ENCODE data around the gene INPP5A. TPM values are rescaled to one million over a fixed set of nuclear protein-coding genes. Genes with fewer than 3 reads are reported as not detected.

Gene INPP5A
- total and polyA plus RNA-seq, 10 of the 15 experiments (the other 5 are each of a cell fraction or from before 2014, with no cell fraction given): 0.52 to 15.0 (median 6.3) TPM

DNA sequence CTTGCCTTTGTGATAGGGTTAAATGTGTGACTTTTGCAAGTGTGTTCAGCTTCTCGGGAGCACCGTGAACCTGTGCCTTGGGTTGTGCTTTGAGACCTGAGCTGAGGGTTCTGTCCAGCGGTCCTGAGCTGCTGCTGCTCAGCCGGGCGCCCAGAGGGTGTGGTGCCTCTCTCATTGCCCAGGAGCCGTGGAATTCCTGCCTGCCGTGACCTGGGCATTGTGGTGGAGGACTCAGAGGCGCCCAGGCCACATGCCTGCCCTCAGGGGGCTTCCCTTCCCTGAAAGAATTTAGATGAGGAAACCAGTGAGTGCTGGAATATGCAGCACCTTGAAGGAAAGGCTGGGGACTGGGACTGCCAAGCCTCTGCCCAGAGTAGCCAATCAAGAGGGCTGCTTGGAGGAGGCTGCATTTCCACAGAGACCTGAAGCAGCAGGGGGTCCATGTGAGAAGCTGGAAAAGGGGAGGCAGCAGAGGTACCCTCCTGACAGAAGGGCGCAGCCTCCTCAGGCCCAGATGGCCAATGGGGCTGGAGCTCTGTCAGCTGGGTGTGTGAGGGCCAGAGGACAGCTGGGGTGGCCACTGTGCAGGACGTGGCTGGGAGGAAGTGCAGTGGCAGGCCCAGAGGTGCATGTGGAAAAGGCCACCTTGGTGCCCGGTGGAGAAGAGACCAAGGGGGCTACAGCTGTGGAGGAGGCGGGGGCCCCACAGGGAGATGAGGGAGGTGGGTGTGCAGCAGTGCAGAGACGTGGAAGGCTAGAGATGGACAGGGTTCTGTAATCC, 141.0 kb downstream of the INPP5A start (continued):
- TF ChIP-seq MYB (IDR thresholded peaks at IDR 0.05; ENCODE audit: borderline replicate concordance, low read depth, low read length) (no peak), RAD21 (IDR thresholded peaks at IDR 0.05; ENCODE audit: insufficient read depth, low read depth, low read length) (no peak), NR2F1 (conservative IDR thresholded peaks at IDR 0.05) (no peak), ZNF207 (IDR thresholded peaks at IDR 0.05; ENCODE audit: borderline replicate concordance) (no peak), HDGF (IDR thresholded peaks at IDR 0.05) (no peak)

DNA sequence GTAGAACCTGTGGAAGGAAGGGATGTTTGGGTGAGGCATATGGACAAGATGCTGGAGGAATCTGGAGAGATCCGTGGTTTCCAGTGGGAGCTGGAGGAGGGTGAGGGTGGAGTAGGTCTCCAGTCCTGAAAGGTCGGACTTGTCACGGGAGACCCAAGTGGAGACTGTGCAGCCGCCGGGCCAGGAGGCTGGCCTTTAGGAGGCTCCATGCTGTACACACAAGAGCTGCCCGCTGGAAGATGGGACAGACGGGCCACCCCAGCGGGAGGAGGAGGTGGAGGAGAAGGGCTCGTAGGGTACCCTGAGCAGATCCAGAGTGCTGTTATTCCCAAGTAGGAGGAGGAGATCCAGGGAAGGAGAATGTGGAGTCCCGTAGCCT, 141.6 kb downstream of the INPP5A start:
- intact Hi-C loops (cut with micrococcal nuclease; ENCODE audit: unreplicated experiment) (no loop called here), in situ Hi-C loops (cut with MboI) (no loop called here)
- no peaks in the 10 kb centered on the region for H3K27me3 ChIP-seq (replicated peaks in 1 of 2; ENCODE audit: control insufficient read depth in 2 of 2, insufficient read depth in 2 of 2, low read length in 1 of 2)
- ATAC-seq (no peak), FAIRE-seq (no peak), DNase-seq (ENCODE audit: low read depth, low spot score) (no peak)
- H2AFZ ChIP-seq (ENCODE audit: control insufficient read depth, low read depth, low read length): no peak overlapping the region
- no peaks in the 10 kb centered on the region; a peak in 1 of 4 replicates for H3K36me3 ChIP-seq (ENCODE audit: control insufficient read depth in 2 of 2, insufficient read depth in 2 of 2, low read length in 1 of 2)
- H3K4me1 ChIP-seq (ENCODE audit: control insufficient read depth, insufficient read depth, low read length): no peaks in the 10 kb centered on the region
- ChIA-PET CTCF (no interaction called here), SMC1A (ENCODE audit: uncharacterized antibody, unreplicated experiment) (no interaction called here), RAD21 (ENCODE audit: unreplicated experiment) (no interaction called here), POLR2A (no interaction called here)
- no TSS peak for BruUV-seq (replicated peaks)
- H3K4me2 ChIP-seq (ENCODE audit: control insufficient read depth, insufficient read depth): no peak overlapping the region
- H3K27ac ChIP-seq (ENCODE audit: control insufficient read depth, insufficient read depth): no peak overlapping the region
- no peaks in the 10 kb centered on the region for H3K79me2 ChIP-seq (ENCODE audit: control insufficient read depth, insufficient read depth, low read length)
- 90% methylated on average over 10 of the region's 10 CpGs for WGBS (ENCODE audit: insufficient coverage, insufficient replicate concordance, low lambda C conversion rate, missing lambda C conversion rate)
- H4K20me1 ChIP-seq (ENCODE audit: control insufficient read depth, insufficient read depth): no peaks in the 10 kb centered on the region
- no peaks in the 10 kb centered on the region for H3K9me3 ChIP-seq (replicated peaks; ENCODE audit: control insufficient read depth, insufficient read depth, low read length)
- H3K4me3 ChIP-seq: no peak overlapping the region
- H3K9ac ChIP-seq (ENCODE audit: control insufficient read depth, insufficient read depth, low read length): no peak overlapping the region
- TF ChIP-seq, protein P1, sequence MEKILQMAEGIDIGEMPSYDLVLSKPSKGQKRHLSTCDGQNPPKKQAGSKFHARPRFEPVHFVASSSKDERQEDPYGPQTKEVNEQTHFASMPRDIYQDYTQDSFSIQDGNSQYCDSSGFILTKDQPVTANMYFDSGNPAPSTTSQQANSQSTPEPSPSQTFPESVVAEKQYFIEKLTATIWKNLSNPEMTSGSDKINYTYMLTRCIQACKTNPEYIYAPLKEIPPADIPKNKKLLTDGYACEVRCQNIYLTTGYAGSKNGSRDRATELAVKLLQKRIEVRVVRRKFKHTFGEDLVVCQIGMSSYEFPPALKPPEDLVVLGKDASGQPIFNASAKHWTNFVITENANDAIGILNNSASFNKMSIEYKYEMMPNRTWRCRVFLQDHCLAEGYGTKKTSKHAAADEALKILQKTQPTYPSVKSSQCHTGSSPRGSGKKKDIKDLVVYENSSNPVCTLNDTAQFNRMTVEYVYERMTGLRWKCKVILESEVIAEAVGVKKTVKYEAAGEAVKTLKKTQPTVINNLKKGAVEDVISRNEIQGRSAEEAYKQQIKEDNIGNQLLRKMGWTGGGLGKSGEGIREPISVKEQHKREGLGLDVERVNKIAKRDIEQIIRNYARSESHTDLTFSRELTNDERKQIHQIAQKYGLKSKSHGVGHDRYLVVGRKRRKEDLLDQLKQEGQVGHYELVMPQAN (conservative IDR thresholded peaks at IDR 0.05): no peak
- no peak for TF ChIP-seq SIX5 (IDR thresholded peaks at IDR 0.05; ENCODE audit: low read depth, low read length, severe bottlenecking)
- TF ChIP-seq TARDBP (IDR thresholded peaks at IDR 0.05; ENCODE audit: borderline replicate concordance): no peak
- TF ChIP-seq BCL11A (IDR thresholded peaks at IDR 0.05; ENCODE audit: low read depth, low read length): no peak
- TF ChIP-seq, protein P2, sequence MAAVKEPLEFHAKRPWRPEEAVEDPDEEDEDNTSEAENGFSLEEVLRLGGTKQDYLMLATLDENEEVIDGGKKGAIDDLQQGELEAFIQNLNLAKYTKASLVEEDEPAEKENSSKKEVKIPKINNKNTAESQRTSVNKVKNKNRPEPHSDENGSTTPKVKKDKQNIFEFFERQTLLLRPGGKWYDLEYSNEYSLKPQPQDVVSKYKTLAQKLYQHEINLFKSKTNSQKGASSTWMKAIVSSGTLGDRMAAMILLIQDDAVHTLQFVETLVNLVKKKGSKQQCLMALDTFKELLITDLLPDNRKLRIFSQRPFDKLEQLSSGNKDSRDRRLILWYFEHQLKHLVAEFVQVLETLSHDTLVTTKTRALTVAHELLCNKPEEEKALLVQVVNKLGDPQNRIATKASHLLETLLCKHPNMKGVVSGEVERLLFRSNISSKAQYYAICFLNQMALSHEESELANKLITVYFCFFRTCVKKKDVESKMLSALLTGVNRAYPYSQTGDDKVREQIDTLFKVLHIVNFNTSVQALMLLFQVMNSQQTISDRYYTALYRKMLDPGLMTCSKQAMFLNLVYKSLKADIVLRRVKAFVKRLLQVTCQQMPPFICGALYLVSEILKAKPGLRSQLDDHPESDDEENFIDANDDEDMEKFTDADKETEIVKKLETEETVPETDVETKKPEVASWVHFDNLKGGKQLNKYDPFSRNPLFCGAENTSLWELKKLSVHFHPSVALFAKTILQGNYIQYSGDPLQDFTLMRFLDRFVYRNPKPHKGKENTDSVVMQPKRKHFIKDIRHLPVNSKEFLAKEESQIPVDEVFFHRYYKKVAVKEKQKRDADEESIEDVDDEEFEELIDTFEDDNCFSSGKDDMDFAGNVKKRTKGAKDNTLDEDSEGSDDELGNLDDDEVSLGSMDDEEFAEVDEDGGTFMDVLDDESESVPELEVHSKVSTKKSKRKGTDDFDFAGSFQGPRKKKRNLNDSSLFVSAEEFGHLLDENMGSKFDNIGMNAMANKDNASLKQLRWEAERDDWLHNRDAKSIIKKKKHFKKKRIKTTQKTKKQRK (IDR thresholded peaks at IDR 0.05; ENCODE audit: low read depth, low read length): no peak
- TF ChIP-seq, protein P3, sequence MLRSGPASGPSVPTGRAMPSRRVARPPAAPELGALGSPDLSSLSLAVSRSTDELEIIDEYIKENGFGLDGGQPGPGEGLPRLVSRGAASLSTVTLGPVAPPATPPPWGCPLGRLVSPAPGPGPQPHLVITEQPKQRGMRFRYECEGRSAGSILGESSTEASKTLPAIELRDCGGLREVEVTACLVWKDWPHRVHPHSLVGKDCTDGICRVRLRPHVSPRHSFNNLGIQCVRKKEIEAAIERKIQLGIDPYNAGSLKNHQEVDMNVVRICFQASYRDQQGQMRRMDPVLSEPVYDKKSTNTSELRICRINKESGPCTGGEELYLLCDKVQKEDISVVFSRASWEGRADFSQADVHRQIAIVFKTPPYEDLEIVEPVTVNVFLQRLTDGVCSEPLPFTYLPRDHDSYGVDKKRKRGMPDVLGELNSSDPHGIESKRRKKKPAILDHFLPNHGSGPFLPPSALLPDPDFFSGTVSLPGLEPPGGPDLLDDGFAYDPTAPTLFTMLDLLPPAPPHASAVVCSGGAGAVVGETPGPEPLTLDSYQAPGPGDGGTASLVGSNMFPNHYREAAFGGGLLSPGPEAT (IDR thresholded peaks at IDR 0.05; ENCODE audit: low read depth): no peak
- TF ChIP-seq TBL1XR1 (IDR thresholded peaks at IDR 0.05; ENCODE audit: low read depth, low read length): no peak

All from GM12878 (cell line).